ENCODE results near the gene OPA1. TPM values are rescaled to one million over a fixed set of nuclear protein-coding genes. Genes with fewer than 3 reads are reported as not detected.

The OPA1 gene
- total and polyA plus RNA-seq, 2 experiments from 2014 or later: 24.9 to 89.9 TPM

- TF ChIP-seq ZNF462 (CRISPR knock-in tag; IDR thresholded peaks at IDR 0.05): no peak
Observed at GRCh38 chr3:193589129-193589528, 3.9 kb upstream of the OPA1 start (continued).

GRCh38 chr3:193589616-193590015 is 3.4 kb upstream of the OPA1 start:
- H3K9me2 ChIP-seq (ENCODE audit: insufficient read depth): 0 out of 2 replicates have a peak, but pooled peaks cover 7% of the 10 kb centered on the region
- H3K4me1 ChIP-seq (ENCODE audit: insufficient read depth): peaks cover 5% of the 10 kb centered on the region; the same call in 1 of the 2 replicates
- ATAC-seq (no peak), DNase-seq (ENCODE audit: low spot score) (no peak)
- no peaks in the 10 kb centered on the region for H3K36me3 ChIP-seq (ENCODE audit: insufficient read depth)
- peaks cover 14% of the 10 kb centered on the region for H3K79me2 ChIP-seq (replicated peaks; ENCODE audit: insufficient read depth)
- H3K27me3 ChIP-seq (ENCODE audit: insufficient read depth): peaks cover 7% of the 10 kb centered on the region
- H2AFZ ChIP-seq: no peak overlapping the region
- H3K4me3 Mint-ChIP-seq: no peak overlapping the region
- no peaks in the 10 kb centered on the region for H3K36me3 Mint-ChIP-seq (ENCODE audit: low read depth)
- H3F3A ChIP-seq (replicated peaks; ENCODE audit: low read depth): no peaks in the 10 kb centered on the region
- H3K27ac Mint-ChIP-seq: no peak overlapping the region
- H3K9me3 Mint-ChIP-seq: no peaks in the 10 kb centered on the region; the same call in 2 of the 3 replicates
- H3K4me1 Mint-ChIP-seq: peaks cover 15% of the 10 kb centered on the region
- H3K27me3 Mint-ChIP-seq (ENCODE audit: insufficient read depth, low read depth, poor library complexity): peaks cover 17% of the 10 kb centered on the region
- H4K20me1 ChIP-seq (replicated peaks; ENCODE audit: insufficient read depth): no peaks in the 10 kb centered on the region
- H3K4me3 ChIP-seq: no peak overlapping the region
- H3K4me2 ChIP-seq: no peak overlapping the region
- no peak for TF ChIP-seq CTCF (conservative IDR thresholded peaks at IDR 0.05; ENCODE audit: low read depth in 2 of 2)
- TF ChIP-seq ZNF331 (CRISPR knock-in tag; IDR thresholded peaks at IDR 0.05; ENCODE audit: low read depth): no peak
- TF ChIP-seq REST (IDR thresholded peaks at IDR 0.05; ENCODE audit: unreplicated experiment): no peak
- no peak for TF ChIP-seq EZH2phosphoT487 (IDR thresholded peaks at IDR 0.05; ENCODE audit: unreplicated experiment)
- no peak overlapping the region for H3K27ac ChIP-seq (ENCODE audit: low read depth)

Measured in GM23338 (cell line).